Stimulated activated CD8-positive, alpha-beta memory T cell treated with anti-CD3 and anti-CD28 coated beads, Interleukin-12 subunit alpha, Interleukin-12 subunit beta, amount 100 ng/mL, for 1 hour (primary cell): Measurements from ENCODE around the gene SOD3.

Source experiments
- DNase-seq: peaks from one replicate; pipeline ENCODE4 v3.0.0-alpha.2; 2020; ENCODE audit warnings: low read depth

SOD3 gene

DNA sequence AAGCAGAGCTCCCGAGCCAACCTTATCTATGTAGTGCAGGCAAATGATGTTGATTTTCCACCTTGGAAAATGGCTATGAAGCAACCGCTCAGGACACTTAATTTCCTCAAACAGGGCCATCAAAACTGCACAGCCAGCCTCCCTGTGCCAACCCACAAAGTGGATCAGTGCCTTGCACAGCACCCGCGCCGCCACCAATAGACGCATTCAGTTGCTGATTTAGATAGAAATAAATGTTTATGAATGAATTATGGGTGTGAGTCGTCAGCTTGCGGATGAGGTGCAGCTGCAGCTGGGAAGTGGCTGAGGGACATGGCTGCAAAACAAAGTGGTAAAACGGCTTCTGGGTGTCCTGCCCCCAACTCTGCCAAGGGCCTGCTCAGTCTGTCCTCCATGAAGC is 47.0 kb downstream of the SOD3 start:
- no peak for DNase-seq

DNA sequence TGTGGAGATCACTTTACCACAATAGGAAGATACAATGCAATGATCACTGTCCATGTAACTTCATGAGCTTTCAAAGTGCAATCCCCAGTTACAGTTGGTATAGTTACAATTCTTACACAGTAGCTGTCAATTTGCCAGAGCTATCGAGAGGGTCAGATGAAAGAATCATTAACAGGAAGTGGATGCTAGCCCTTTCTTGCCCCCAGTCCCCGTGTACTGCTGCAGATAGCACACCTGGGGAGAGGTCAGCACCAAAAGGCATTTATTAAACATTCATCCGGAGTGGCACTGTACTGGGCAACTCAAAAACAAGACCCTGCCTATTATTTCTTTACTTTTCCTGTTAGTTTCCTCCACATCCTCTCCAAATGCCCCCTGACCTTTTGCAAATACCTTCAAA is 47.7 kb downstream of the SOD3 start:
- no peak for DNase-seq

DNA sequence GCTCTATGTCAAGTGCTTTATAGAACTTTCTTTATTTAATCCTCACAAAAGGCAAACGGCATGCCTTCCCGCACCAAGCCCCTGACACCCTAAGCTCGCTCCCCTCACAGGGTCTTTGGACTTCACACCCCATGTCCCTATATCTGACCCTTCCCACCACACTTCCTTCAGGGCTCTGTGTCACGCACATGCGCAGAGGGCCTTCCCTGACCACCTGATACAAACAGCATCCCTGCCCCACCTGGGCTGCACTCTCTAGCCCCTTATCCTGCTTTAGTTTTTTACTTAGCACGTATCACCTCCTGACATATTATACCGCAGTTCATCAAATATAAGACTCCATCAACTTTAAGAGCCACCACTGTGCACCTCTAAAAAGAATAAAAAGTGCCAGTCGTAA is 49.8 kb downstream of the SOD3 start:
- no peak for DNase-seq

DNA sequence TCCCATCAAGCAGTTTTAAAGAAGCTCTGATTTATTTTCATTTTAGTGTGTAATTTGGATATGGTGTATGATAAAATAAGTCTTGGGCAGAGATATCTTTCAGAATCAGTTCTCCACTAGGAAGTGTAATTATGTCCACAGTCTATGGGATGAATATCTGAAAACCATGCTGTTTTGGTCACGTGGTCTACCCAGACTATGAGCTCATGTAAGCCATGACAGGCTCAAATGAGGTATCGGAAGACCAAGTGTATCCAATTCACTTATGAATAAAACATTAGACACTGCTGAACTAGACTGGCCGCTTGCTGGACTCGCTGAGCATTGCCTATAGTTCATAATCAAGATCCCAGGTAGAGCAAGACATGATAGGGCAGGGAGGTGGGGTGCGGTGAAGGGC is 50.5 kb downstream of the SOD3 start:
- no peak for DNase-seq

DNA sequence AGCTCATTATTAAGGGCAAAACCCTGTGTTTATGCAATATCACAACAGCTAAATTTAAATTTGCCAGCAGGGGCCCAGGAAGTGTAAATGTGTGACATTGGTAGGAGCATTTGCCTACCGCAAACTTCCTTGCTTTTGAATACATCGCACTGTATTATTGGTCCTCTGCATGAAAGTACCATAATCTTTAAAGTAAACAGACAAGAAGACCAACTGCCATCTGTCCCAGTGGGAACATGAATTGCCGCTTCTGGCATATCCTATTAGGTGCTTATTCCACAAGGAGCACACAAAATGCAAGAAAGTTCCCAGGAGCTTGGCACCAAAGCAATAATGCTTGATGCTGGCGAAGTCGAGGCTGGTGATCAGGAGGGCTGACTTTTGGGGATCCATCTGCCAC is 51.3 kb downstream of the SOD3 start:
- DNase-seq, result no peak

DNA sequence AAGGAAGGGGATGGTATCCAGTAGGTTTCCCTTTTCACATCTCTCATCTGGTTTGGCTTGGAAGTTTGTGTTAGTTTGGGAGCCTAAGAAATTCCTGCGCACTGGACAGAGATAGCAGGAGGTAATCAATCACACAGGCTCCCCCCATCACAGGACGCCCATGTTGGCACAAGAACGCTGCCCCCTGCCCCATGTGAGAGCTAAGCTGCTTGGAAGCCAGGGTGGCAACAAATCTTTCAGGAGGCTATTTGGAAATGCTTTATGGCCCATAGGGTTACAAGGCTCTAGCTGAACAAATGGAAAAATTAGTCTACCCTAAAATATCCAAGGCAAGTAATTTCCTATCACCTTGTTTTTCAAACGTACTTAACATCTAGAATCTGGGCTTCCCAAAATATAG is 54.0 kb downstream of the SOD3 start:
- DNase-seq, result no peak

DNA sequence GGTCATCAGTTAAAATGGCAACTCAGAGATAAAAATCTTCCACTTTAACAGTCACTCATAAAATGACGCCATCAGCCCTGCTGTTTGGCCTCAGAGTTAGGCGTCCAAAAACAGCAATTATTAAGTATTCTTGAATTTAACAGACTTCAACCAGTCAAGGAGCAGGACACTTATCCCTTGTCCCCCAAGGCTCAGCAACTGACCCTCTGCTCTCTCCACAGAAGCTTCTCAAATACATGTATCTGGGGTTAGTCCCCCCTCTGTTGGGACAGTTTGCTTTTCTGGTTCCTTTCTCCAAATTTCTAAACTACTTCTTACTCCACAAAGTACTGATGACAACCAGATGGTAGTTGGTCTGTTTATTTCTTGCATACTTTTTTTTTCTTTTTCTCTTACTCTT is 54.4 kb downstream of the SOD3 start:
- no peak for DNase-seq
